Heart left ventricle (tissue), 16 donors: Measurements from ENCODE around the gene USP15. TPM values are rescaled to one million over a fixed set of nuclear protein-coding genes. Genes with fewer than 3 reads are reported as not detected.
"Not testable (repeated sequence)": the region's sequence is repeated elsewhere in the genome, so short reads cannot be mapped to it uniquely, and the experiment has no call there.

ENCODE experiments used
- ATAC-seq, 4 donors: fragments of 200-7000 bp; cut with Tn5 transposase; one replicate each; pipeline ENCODE4 v1.9.1; 2020 to 2022; ENCODE audit warnings: moderate library complexity in 4 of 4, mild to moderate bottlenecking in 3 of 4, moderate number of reproducible peaks in 1 of 4
- DNase-seq, 5 donors: peaks; one replicate each; pipeline ENCODE4 v3.0.0-alpha.2; 2020
- H3K27ac ChIP-seq, 12 donors: fragments of 200-600 bp; sonication (generic) in 4 of 12; one replicate each; pipeline versions ENCODE4 v1.5.0 to v1.8.0; 2016 to 2022; ENCODE audit warnings: mild to moderate bottlenecking in 2 of 12
- H3K27me3 ChIP-seq, 9 donors: fragments of 200-600 bp; sonication (generic) in 2 of 9; one replicate each; pipeline versions ENCODE4 v1.5.1 to v1.8.0; 2016 to 2022; ENCODE audit warnings: mild to moderate bottlenecking in 3 of 9
- H3K36me3 ChIP-seq, 9 donors: fragments of 200-600 bp; sonication (generic) in 2 of 9; one replicate each; pipeline versions ENCODE4 v1.5.0 to v1.8.0; 2018 to 2022; ENCODE audit warnings: mild to moderate bottlenecking in 2 of 9
- H3K4me1 ChIP-seq, 12 donors: fragments of 200-600 bp; sonication (generic) in 4 of 12; one replicate each; pipeline versions ENCODE4 v1.5.0 to v1.8.0; 2016 to 2022; ENCODE audit warnings: mild to moderate bottlenecking in 3 of 12
- H3K4me3 ChIP-seq, 12 donors: fragments of 200-600 bp; sonication (generic) in 4 of 12; one replicate each; pipeline versions ENCODE4 v1.5.0 to v1.8.0; 2017 to 2022; ENCODE audit warnings: mild to moderate bottlenecking in 9 of 12, moderate library complexity in 4 of 12
- H3K9me3 ChIP-seq, 12 donors: fragments of 200-600 bp; sonication (generic) in 4 of 12; one replicate each; pipeline versions ENCODE4 v1.5.0 to v1.8.0; 2016 to 2022; ENCODE audit warnings: mild to moderate bottlenecking in 1 of 12
- POLR2A ChIP-seq, 2 donors: fragments of 450-650 bp; IDR thresholded peaks; one replicate each; pipeline ENCODE4 v1.6.1; 2017; ENCODE audit warnings: antibody characterized with exemption in 2 of 2, mild to moderate bottlenecking in 2 of 2, moderate library complexity in 2 of 2
- WGBS, 4 donors: extraction: QIAGEN DNeasy Blood & Tissue Kit in 2 of 4; methylation state at CpG; one replicate each; pipeline versions ENCODE4 v1.1.5 to v1.1.7; 2013 to 2018; 5-methylcytosine and 5-hydroxymethylcytosine counted together
- intact Hi-C, 10 donors: fragments of 100-400 bp; cut with DNase I; formaldehyde crosslinking; loops; one replicate each; pipeline versions ENCODE4 v1.11.1 to v1.14.2; 2022
- polyA plus RNA-seq, 2 donors: library from polyadenylated mRNA; stranded (reverse); fragments of 200-250 nt; gene quantifications; one replicate each; pipeline ENCODE4 v1.2.3, GENCODE V29; 2013
- total RNA-seq, 9 donors: library from RNA; depleted of rRNA in 2 of 9; stranded (reverse); fragments of >200 nt in 2 of 9; fragmentation: NEBNext Ultra II Directional in 3 of 9; extraction: Animal tissue kit (Norgen Biotek cat#: 25700) in 3 of 9; gene quantifications; one replicate each; pipeline versions ENCODE4 v1.1.0 to v1.2.4, GENCODE V29; 2016 to 2023
- TF ChIP-seq, protein P1 (sequence below), 12 donors: fragments of 200-600 bp; sonication (generic) in 4 of 12; IDR thresholded peaks; one replicate each; pipeline versions ENCODE4 v1.5.0 to v1.8.0; 2018 to 2022; ENCODE audit warnings: antibody characterized with exemption in 12 of 12, mild to moderate bottlenecking in 5 of 12
- donor health status: ischemic (EF 13 %, LVEDD 7.1; RV severe dilation, severe dysfunction).
- donor health status: healthy with polysubstance abuse.
- donor health status: DM: no; HTN: yes; CAD: no.
- donor health status: DM: no; HTN: no; CAD: no.
- donor health status: ischemic (EF 25% LVEDD 6.9; RV normal size, moderate dysfunction).
- donor health status: ischemic (EF 25% LVEDD 5.7; RV mildly dilated, moderate dysfunction).
- donor health status: healthy.
- donor health status: DM: yes; HTN: yes; CAD: no.
- donor health status: ischemic (EF 35%, LVEDD 5.7; RV mildly dilated, moderate dysfunction).
- donor health status: nonischemic (EF 11% LVEDD 7.7; RV severe dilation, severe dysfunction).
- donor health status: DM: yes; HTN: yes; CAD: no.
- donor health status: PGD.
- donor health status: ischemic (EF 29% LVEDD 5.4; RV normal size, mild dysfunction).
- donor health status: nonischemic (EF 23%, LVEDD 6.1; RV moderate dilation, normal function).

USP15 gene
- total and polyA plus RNA-seq, 11 donors = 33.3 to 69.7 (median 60.6) TPM

DNA sequence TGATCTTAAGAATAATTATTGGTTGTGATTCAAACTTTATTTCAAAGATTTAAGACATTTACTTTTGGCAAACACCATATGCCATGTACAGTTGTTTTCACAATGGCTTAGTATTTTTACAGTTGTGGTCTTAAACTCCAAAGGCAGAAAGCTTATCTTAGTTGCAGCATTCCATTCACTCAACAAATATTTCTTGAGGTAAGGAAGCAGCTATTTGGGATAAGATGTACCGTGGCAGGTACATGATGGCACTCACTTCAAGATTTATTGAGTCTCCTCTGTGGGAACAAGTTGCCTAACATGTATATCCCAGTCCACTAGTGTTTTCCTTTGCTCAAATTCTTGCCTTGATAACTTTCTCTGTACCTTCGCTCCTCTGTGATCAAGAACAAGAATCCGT is 198.4 kb downstream of the USP15 start:
- ATAC-seq (no peak), DNase-seq (no peak)
- intact Hi-C loops = no loop called here
- no peak overlapping the region for H3K4me3 ChIP-seq
- H3K36me3 ChIP-seq = no peaks in the 10 kb centered on the region
- TF ChIP-seq POLR2A (IDR thresholded peaks at IDR 0.05) = no peak
- TF ChIP-seq, protein P1, sequence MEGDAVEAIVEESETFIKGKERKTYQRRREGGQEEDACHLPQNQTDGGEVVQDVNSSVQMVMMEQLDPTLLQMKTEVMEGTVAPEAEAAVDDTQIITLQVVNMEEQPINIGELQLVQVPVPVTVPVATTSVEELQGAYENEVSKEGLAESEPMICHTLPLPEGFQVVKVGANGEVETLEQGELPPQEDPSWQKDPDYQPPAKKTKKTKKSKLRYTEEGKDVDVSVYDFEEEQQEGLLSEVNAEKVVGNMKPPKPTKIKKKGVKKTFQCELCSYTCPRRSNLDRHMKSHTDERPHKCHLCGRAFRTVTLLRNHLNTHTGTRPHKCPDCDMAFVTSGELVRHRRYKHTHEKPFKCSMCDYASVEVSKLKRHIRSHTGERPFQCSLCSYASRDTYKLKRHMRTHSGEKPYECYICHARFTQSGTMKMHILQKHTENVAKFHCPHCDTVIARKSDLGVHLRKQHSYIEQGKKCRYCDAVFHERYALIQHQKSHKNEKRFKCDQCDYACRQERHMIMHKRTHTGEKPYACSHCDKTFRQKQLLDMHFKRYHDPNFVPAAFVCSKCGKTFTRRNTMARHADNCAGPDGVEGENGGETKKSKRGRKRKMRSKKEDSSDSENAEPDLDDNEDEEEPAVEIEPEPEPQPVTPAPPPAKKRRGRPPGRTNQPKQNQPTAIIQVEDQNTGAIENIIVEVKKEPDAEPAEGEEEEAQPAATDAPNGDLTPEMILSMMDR (IDR thresholded peaks at IDR 0.05) = no peak
- H3K9me3 ChIP-seq = peaks cover 0 to 14% (median under 1%) of the 10 kb centered on the region in 12 donors
- no peak overlapping the region for H3K27ac ChIP-seq
- no peaks in the 10 kb centered on the region for H3K27me3 ChIP-seq
- 71 to 83% (median 77%) methylated on average over 3 of the region's 3 CpGs for WGBS, 4 donors
- H3K4me1 ChIP-seq = no peaks in the 10 kb centered on the region

DNA sequence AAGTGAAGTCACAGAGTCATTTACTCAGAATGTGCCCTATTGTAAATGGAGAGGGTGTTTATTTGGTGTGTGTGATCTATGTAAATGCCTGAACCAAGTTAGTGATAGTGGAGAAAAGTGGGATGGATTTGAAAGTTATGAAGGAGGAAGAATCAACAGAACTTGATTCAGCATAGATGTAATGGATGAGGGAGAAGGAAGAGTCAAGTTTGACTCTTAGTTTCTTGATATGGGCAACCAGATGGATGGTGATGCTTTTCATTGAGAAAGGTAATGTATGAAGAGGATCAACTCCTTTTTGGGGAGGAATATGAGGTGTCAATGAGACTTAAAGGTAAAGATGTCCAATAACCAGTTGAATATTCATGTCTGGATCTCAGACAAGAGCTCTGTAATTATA is 199.8 kb downstream of the USP15 start:
- no peak for DNase-seq
- H3K9me3 ChIP-seq = peaks cover 0 to 17% (median 3%) of the 10 kb centered on the region in 12 donors
- H3K4me1 ChIP-seq = no peaks in the 10 kb centered on the region
- ATAC-seq = no peak
- no peaks in the 10 kb centered on the region for H3K27me3 ChIP-seq
- H3K4me3 ChIP-seq = no peak overlapping the region
- H3K36me3 ChIP-seq = no peaks in the 10 kb centered on the region
- TF ChIP-seq, protein P1 (IDR thresholded peaks at IDR 0.05) = no peak
- TF ChIP-seq POLR2A (IDR thresholded peaks at IDR 0.05) = no peak
- intact Hi-C loops = no loop called here
- no peak overlapping the region for H3K27ac ChIP-seq

DNA sequence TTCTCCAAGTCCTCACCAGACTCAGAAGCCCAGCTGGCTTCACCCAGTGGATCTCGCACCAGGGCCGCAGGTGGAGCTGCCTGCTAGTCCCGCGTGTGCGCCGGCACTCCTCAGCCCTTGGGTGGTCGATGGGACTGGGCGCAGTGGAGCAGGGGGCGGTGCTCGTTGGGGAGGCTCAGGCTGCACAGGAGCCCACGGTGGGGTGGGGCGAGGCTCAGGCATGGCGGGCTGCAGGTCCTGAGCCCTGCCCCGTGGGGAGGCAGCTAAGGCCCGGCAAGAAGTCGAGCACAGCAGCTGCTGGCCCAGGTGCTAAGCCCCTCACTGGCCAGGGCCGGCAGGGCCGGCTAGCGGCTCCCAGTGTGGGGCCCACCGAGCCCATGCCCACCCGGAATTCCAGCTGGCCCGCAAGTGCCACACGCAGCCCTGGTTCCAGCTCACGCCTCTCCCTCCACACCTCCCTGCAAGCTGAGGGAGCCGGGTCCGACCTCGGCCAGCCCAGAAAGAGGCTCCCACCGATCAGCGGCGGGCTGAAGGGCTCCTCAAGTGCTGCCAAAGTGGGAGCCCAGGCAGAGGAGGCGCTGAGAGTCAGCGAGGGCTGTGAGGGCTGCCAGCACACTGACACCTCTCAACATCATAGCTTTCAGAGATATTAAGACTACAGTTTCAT is 201.1 kb downstream of the USP15 start:
- intact Hi-C loops, ATAC-seq: not testable (repeated sequence)
- H3K9me3 ChIP-seq = peaks cover 0 to 17% (median 3%) of the 10 kb centered on the region in 12 donors

DNA sequence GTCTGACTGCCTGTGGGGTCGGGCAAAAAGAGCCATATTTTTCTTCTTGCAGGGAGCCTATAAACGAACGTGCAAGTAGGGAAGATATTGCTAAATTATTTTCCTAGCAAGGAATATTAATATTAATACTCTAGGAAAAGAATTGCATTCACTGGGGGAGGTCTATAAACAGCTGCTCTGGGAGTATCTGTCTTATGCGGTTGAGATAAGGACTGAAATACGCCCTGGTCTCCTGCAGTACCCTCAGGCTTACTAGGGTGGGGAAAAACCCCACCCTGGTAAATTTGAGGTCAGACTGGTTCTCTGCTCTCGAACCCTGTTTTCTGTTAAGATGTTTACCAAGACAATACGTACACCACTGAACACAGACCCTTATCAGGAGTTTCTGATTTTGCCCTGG is 203.0 kb downstream of the USP15 start:
- ATAC-seq, DNase-seq, intact Hi-C loops, H3K27ac ChIP-seq, H3K4me3 ChIP-seq, H3K27me3 ChIP-seq, H3K36me3 ChIP-seq: not testable (repeated sequence)
- Histone ChIP-seq H3K4me1 (peaks cover 0 to 19% (median 8%) of the 10 kb centered on the region in 12 donors), H3K9me3 (peaks cover 0 to 17% (median 3%) of the 10 kb centered on the region in 12 donors)
- WGBS, 4 donors = 72 to 81% (median 75%) methylated on average over 7 of the region's 7 CpGs

More for the DNA sequence above, 201.1 kb downstream of the USP15 start:
- H3K36me3 ChIP-seq, H3K4me3 ChIP-seq, H3K27ac ChIP-seq, DNase-seq, H3K4me1 ChIP-seq, H3K27me3 ChIP-seq: not testable (repeated sequence)
- 92 to 98% (median 94%) methylated on average over 14 to 32 of the region's 32 CpGs for WGBS, 4 donors

Other genes with a start within 250 kb of the USP15 start
- gene MON2, start 206.4 kb downstream of the USP15 start, total RNA-seq = 10 to 100 TPM; 14.8 to 30.6 (median 17.7) TPM
- 1 to 10 TPM; 8.7 to 9.1 TPM for gene MON2, start 206.4 kb downstream of the USP15 start, polyA plus RNA-seq